HT-29 (cell line): ENCODE results near the gene GPR31. TPM values are rescaled to one million over a fixed set of nuclear protein-coding genes. Genes with fewer than 3 reads are reported as not detected.

ENCODE experiments used
- DNase-seq: peaks from one replicate; pipeline ENCODE4 v3.0.0-alpha.2; 2015; ENCODE audit warnings: low spot score
- total RNA-seq: library from RNA; depleted of rRNA; stranded (reverse); fragments of >200 nt; shearing (Covaris generic); gene quantifications from 2 replicates; pipeline ENCODE4 v1.2.3, GENCODE V29; 2014

GPR31 gene
- total RNA-seq, 1 experiment from 2014 or later = not detected

- no peak for DNase-seq
Observed at GRCh38 chr6:167140589-167141474, 16.9 kb downstream of the GPR31 start.

GRCh38 chr6:167139761-167140160, 18.0 kb downstream of the GPR31 start:
- DNase-seq = no peak

GRCh38 chr6:167137881-167138280, 19.9 kb downstream of the GPR31 start:
- DNase-seq = no peak

GRCh38 chr6:167137081-167137480, 20.7 kb downstream of the GPR31 start:
- DNase-seq = no peak

GRCh38 chr6:167136376-167136775, 21.4 kb downstream of the GPR31 start:
- DNase-seq = no peak

GRCh38 chr6:167134448-167135328, 23.1 kb downstream of the GPR31 start:
- no peak for DNase-seq

- DNase-seq = no peak
Observed at GRCh38 chr6:167130712-167131684, 26.8 kb downstream of the GPR31 start.

GRCh38 chr6:167130008-167130677, 27.6 kb downstream of the GPR31 start:
- no peak for DNase-seq

- DNase-seq = no peak
Observed at GRCh38 chr6:167129562-167129961, 28.2 kb downstream of the GPR31 start.

- DNase-seq = no peak
Observed at GRCh38 chr6:167129159-167129558, 28.6 kb downstream of the GPR31 start.

GRCh38 chr6:167127785-167128531, 29.8 kb downstream of the GPR31 start:
- DNase-seq = no peak

GRCh38 chr6:167125855-167126349, 31.9 kb downstream of the GPR31 start:
- no peak for DNase-seq

- DNase-seq = no peak
Observed at GRCh38 chr6:167125410-167125809, 32.4 kb downstream of the GPR31 start.

- no peak for DNase-seq
Observed at GRCh38 chr6:167124753-167125152, 33.0 kb downstream of the GPR31 start.

- peak; percentile 10 for DNase-seq
Observed at GRCh38 chr6:167122827-167123657, 34.7 kb downstream of the GPR31 start, which contains the start of gene CCR6. TSS of gene CCR6 (plus strand) at chr6:167123096. CDS start at chr6:167136135, 13,039 bp downstream.

- DNase-seq = no peak
Observed at GRCh38 chr6:167122041-167122826, 35.5 kb downstream of the GPR31 start.

- no peak for DNase-seq
Observed at GRCh38 chr6:167121335-167121841, 36.4 kb downstream of the GPR31 start.

GRCh38 chr6:167120583-167120903, 37.2 kb downstream of the GPR31 start:
- no peak for DNase-seq
